H9 (cell line): ENCODE data around the gene NCBP3. TPM values are rescaled to one million over a fixed set of nuclear protein-coding genes. Genes with fewer than 3 reads are reported as not detected.

ENCODE experiments used
- DNase-seq: peaks from one replicate; pipeline ENCODE4 v3.0.0-alpha.2; 2017
- H2AFZ ChIP-seq: one replicate; pipeline ENCODE4 v1.6.1; 2013; ENCODE audit warnings: mild to moderate bottlenecking, low read length, control low read depth, moderate library complexity
- H2AK5ac ChIP-seq: 2 replicates; pipeline ENCODE4 v1.6.1; 2013; ENCODE audit warnings: low read length, control low read depth, mixed read lengths; ENCODE audit not compliant: insufficient read length
- H2BK120ac ChIP-seq: one replicate; pipeline ENCODE4 v1.6.1; 2013; ENCODE audit warnings: low read depth, mild to moderate bottlenecking, low read length, control low read depth, inconsistent platforms; ENCODE audit not compliant: poor library complexity, severe bottlenecking
- H2BK12ac ChIP-seq: 2 replicates; pipeline ENCODE4 v1.6.1; 2013; ENCODE audit warnings: low read length, control low read depth, mixed read lengths, low read depth; ENCODE audit not compliant: insufficient read length
- H2BK15ac ChIP-seq: 2 replicates; pipeline ENCODE4 v1.6.1; 2013; ENCODE audit warnings: low read depth, low read length, control low read depth
- H2BK20ac ChIP-seq: one replicate; pipeline ENCODE4 v1.6.1; 2013; ENCODE audit warnings: low read depth, mild to moderate bottlenecking, low read length, control low read depth, inconsistent platforms; ENCODE audit not compliant: poor library complexity, severe bottlenecking
- H2BK5ac ChIP-seq: 2 replicates; pipeline ENCODE4 v1.6.1; 2013; ENCODE audit warnings: low read length, control low read depth, mixed read lengths; ENCODE audit not compliant: insufficient read length
- H3K14ac ChIP-seq: 2 replicates; pipeline ENCODE4 v1.6.1; 2013; ENCODE audit warnings: low read length, control low read depth; ENCODE audit not compliant: insufficient read depth
- H3K18ac ChIP-seq: 2 replicates; pipeline ENCODE4 v1.6.1; 2013; ENCODE audit warnings: low read depth, mild to moderate bottlenecking, mixed read lengths, low read length, control low read depth; ENCODE audit not compliant: insufficient read length
- H3K23ac ChIP-seq: 2 replicates; pipeline ENCODE4 v1.6.1; 2013; ENCODE audit warnings: low read length, control low read depth, mixed read lengths, low read depth; ENCODE audit not compliant: insufficient read length
- H3K23me2 ChIP-seq: 2 replicates; pipeline ENCODE4 v1.6.1; 2013; ENCODE audit warnings: low read depth, mild to moderate bottlenecking, mixed read lengths, low read length, control low read depth; ENCODE audit not compliant: insufficient read length, poor library complexity, severe bottlenecking
- H3K27ac ChIP-seq: 2 replicates; pipeline ENCODE4 v1.5.1; 2013; ENCODE audit warnings: low read length, control low read depth, mixed read lengths, low read depth; ENCODE audit not compliant: insufficient read length
- H3K27me3 ChIP-seq: 2 replicates; pipeline ENCODE4 v1.6.1; 2013; ENCODE audit warnings: low read length, control low read depth, inconsistent platforms; ENCODE audit not compliant: insufficient read depth
- H3K4ac ChIP-seq: 2 replicates; pipeline ENCODE4 v1.6.1; 2013; ENCODE audit warnings: low read depth, mild to moderate bottlenecking, control low read depth, inconsistent platforms, low read length, moderate library complexity
- H3K4me1 ChIP-seq: 2 replicates; pipeline ENCODE4 v1.6.1; 2013; ENCODE audit warnings: low read length, control low read depth, inconsistent platforms; ENCODE audit not compliant: insufficient read depth
- H3K4me2 ChIP-seq: 2 replicates; pipeline ENCODE4 v1.6.1; 2013; ENCODE audit warnings: low read length, control low read depth, mixed read lengths; ENCODE audit not compliant: insufficient read length, insufficient read depth
- H3K56ac ChIP-seq: 2 replicates; pipeline ENCODE4 v1.6.1; 2013; ENCODE audit warnings: low read depth, mild to moderate bottlenecking, mixed read lengths, low read length, control low read depth; ENCODE audit not compliant: insufficient read length
- H3K79me1 ChIP-seq: 2 replicates; pipeline ENCODE4 v1.6.1; 2013; ENCODE audit warnings: low read depth, mild to moderate bottlenecking, moderate library complexity, low read length, control low read depth, inconsistent platforms; ENCODE audit not compliant: insufficient read depth, poor library complexity, severe bottlenecking
- H3K79me2 ChIP-seq: 2 replicates; pipeline ENCODE4 v1.6.1; 2013; ENCODE audit warnings: low read length, control low read depth, inconsistent platforms; ENCODE audit not compliant: insufficient read depth
- H3K9ac ChIP-seq: 2 replicates; pipeline ENCODE4 v1.6.1; 2013; ENCODE audit warnings: low read length, control low read depth, mixed read lengths; ENCODE audit not compliant: insufficient read length; ENCODE audit errors: extremely low read depth
- H3K9me3 ChIP-seq: one replicate; pipeline ENCODE4 v1.6.1; 2013; ENCODE audit warnings: low read depth, low read length, inconsistent platforms; ENCODE audit not compliant: control insufficient read depth
- H3T11ph ChIP-seq: one replicate; pipeline ENCODE4 v1.6.1; 2013; ENCODE audit warnings: mild to moderate bottlenecking, low read length, control low read depth, inconsistent platforms
- H4K20me1 ChIP-seq: one replicate; pipeline ENCODE4 v1.6.1; 2013; ENCODE audit not compliant: control insufficient read depth, insufficient read length, insufficient read depth
- H4K5ac ChIP-seq: 2 replicates; pipeline ENCODE4 v1.6.1; 2013; ENCODE audit warnings: low read depth, mild to moderate bottlenecking, mixed read lengths, low read length, control low read depth; ENCODE audit not compliant: insufficient read length
- H4K8ac ChIP-seq: replicated peaks from 2 replicates; pipeline ENCODE4 v1.6.1; 2013; ENCODE audit warnings: low read length, control low read depth, mixed read lengths, low read depth; ENCODE audit not compliant: insufficient read length
- H4K91ac ChIP-seq: 2 replicates; pipeline ENCODE4 v1.6.1; 2013; ENCODE audit warnings: low read depth, mild to moderate bottlenecking, moderate library complexity, mixed read lengths, low read length, control low read depth; ENCODE audit not compliant: insufficient read length
- H3K27ac Mint-ChIP-seq, 3 experiments: 2 replicates in 2 of 3; 3 replicates in 1 of 3; pipeline ENCODE4 v1.8.0; 2020 to 2021; ENCODE audit warnings: mixed read lengths in 3 of 3, mild to moderate bottlenecking in 1 of 3, moderate library complexity in 1 of 3
- H3K27me3 Mint-ChIP-seq: 2 replicates; pipeline ENCODE4 v1.8.0; 2021; ENCODE audit warnings: low read depth, mild to moderate bottlenecking, moderate library complexity, mixed read lengths
- H3K36me3 Mint-ChIP-seq, 3 experiments: 2 replicates in 2 of 3; 3 replicates in 1 of 3; pipeline ENCODE4 v1.8.0; 2020 to 2021; ENCODE audit warnings: low read depth in 3 of 3, mixed read lengths in 3 of 3; ENCODE audit not compliant: insufficient read depth in 1 of 3
- H3K4me1 Mint-ChIP-seq, 2 experiments: 2 replicates each; pipeline ENCODE4 v1.8.0; 2020; ENCODE audit warnings: mixed read lengths in 2 of 2
- H3K4me3 Mint-ChIP-seq, 2 experiments: 2 replicates in 1 of 2; 3 replicates in 1 of 2; pipeline ENCODE4 v1.8.0; 2020 to 2021; ENCODE audit warnings: mild to moderate bottlenecking in 2 of 2, mixed read lengths in 2 of 2, moderate library complexity in 1 of 2
- H3K9me3 Mint-ChIP-seq, 2 experiments: 2 replicates in 1 of 2; 3 replicates in 1 of 2; pipeline ENCODE4 v1.8.0; 2020; ENCODE audit warnings: mild to moderate bottlenecking in 2 of 2, mixed read lengths in 2 of 2, moderate library complexity in 1 of 2
- WGBS: extraction: QIAGEN DNeasy Blood & Tissue Kit; methylation state at CpG from one replicate; pipeline ENCODE4 v1.1.7; 2013; ENCODE audit warnings: missing lambda C conversion rate, low lambda C conversion rate, mixed read lengths; ENCODE audit not compliant: insufficient read length; ENCODE audit errors: extremely low coverage; 5-methylcytosine and 5-hydroxymethylcytosine counted together
- total RNA-seq: library from RNA; stranded (reverse); gene quantifications from 2 replicates; pipeline ENCODE4 v1.2.1, GENCODE V29; 2021
- TF ChIP-seq, protein P1 (sequence below): fragments of 200-600 bp; sonication (generic); conservative IDR thresholded peaks from 3 replicates; pipeline ENCODE4 v1.8.0; 2021; ENCODE audit warnings: antibody characterized with exemption, mild to moderate bottlenecking

NCBP3 gene
- total RNA-seq, 1 experiment from 2014 or later: 45.7 TPM

- WGBS: no CpG with 5 or more reads among the region's 7 CpGs
- peaks cover 32 to 84% (median 77%) of the 10 kb centered on the region in 3 experiments; a peak in 6 of 7 replicates for H3K36me3 Mint-ChIP-seq
Measured at GRCh38 chr17:3815925-3816324, 30.1 kb downstream of the NCBP3 start.

More at GRCh38 chr17:3815925-3816324, 30.1 kb downstream of the NCBP3 start:
- H3K9me3 Mint-ChIP-seq: no peaks in the 10 kb centered on the region
- H3K27ac Mint-ChIP-seq: no peak overlapping the region
- no peak overlapping the region for H4K5ac ChIP-seq
- H4K8ac ChIP-seq: no peak overlapping the region
- H3K4me3 Mint-ChIP-seq: no peak overlapping the region
- no peak overlapping the region for H3K56ac ChIP-seq
- no peaks in the 10 kb centered on the region for H3K79me1 ChIP-seq
- H2AK5ac ChIP-seq: no peak overlapping the region
- no peak overlapping the region for H2BK20ac ChIP-seq
- H3K23me2 ChIP-seq: no peaks in the 10 kb centered on the region
- no peak overlapping the region for H2BK5ac ChIP-seq
- H3K4me2 ChIP-seq: no peak overlapping the region
- no peaks in the 10 kb centered on the region for H3K79me2 ChIP-seq
- no peak overlapping the region for H3K23ac ChIP-seq
- TF ChIP-seq, protein P1, sequence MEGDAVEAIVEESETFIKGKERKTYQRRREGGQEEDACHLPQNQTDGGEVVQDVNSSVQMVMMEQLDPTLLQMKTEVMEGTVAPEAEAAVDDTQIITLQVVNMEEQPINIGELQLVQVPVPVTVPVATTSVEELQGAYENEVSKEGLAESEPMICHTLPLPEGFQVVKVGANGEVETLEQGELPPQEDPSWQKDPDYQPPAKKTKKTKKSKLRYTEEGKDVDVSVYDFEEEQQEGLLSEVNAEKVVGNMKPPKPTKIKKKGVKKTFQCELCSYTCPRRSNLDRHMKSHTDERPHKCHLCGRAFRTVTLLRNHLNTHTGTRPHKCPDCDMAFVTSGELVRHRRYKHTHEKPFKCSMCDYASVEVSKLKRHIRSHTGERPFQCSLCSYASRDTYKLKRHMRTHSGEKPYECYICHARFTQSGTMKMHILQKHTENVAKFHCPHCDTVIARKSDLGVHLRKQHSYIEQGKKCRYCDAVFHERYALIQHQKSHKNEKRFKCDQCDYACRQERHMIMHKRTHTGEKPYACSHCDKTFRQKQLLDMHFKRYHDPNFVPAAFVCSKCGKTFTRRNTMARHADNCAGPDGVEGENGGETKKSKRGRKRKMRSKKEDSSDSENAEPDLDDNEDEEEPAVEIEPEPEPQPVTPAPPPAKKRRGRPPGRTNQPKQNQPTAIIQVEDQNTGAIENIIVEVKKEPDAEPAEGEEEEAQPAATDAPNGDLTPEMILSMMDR: 0 out of 3 replicates have a peak, but pooled peaks have one; percentile 18
- H3K14ac ChIP-seq: no peak overlapping the region
- H2BK120ac ChIP-seq: no peak overlapping the region
- no peak overlapping the region for H3K18ac ChIP-seq
- H2AFZ ChIP-seq: no peak overlapping the region
- H2BK15ac ChIP-seq: no peak overlapping the region
- no peak overlapping the region for H3K9ac ChIP-seq
- no peaks in the 10 kb centered on the region for H3K27me3 Mint-ChIP-seq
- no peaks in the 10 kb centered on the region for H3K4me1 Mint-ChIP-seq
- no peak overlapping the region for H3K4ac ChIP-seq
- H3T11ph ChIP-seq: no peak overlapping the region
- DNase-seq: no peak
- H3K9me3 ChIP-seq: no peaks in the 10 kb centered on the region
- H3K27ac ChIP-seq: no peak overlapping the region
- H4K20me1 ChIP-seq: no peaks in the 10 kb centered on the region
- H3K4me1 ChIP-seq: no peaks in the 10 kb centered on the region
- no peaks in the 10 kb centered on the region for H3K27me3 ChIP-seq
- no peak overlapping the region for H2BK12ac ChIP-seq
- H4K91ac ChIP-seq: no peak overlapping the region
